H1 (cell line): ENCODE data around the gene FLNA.
"Not testable (repeated sequence)": the region's sequence is repeated elsewhere in the genome, so short reads cannot be mapped to it uniquely, and the experiment has no call there.

Source experiments
- CTCF ChIP-seq, 3 experiments: IDR thresholded peaks; 1 replicate in 2 of 3; 2 replicates in 1 of 3; pipeline versions ENCODE4 v1.5.1 to v1.6.1; 2011; ENCODE audit warnings: low read length in 3 of 3, mild to moderate bottlenecking in 3 of 3, inconsistent platforms in 2 of 3, low read depth in 1 of 3, moderate library complexity in 1 of 3; ENCODE audit not compliant: insufficient read depth in 1 of 3; ENCODE audit errors: control extremely low read depth in 1 of 3
- EZH2 ChIP-seq: fragments of 200-600 bp; sonication (generic); IDR thresholded peaks from 2 replicates; pipeline ENCODE4 v1.7.1; 2012; ENCODE audit warnings: low read depth, mild to moderate bottlenecking, moderate library complexity, low read length, inconsistent platforms; ENCODE audit not compliant: severe bottlenecking
- MAX ChIP-seq: IDR thresholded peaks from 2 replicates; pipeline ENCODE4 v1.6.1; 2012; ENCODE audit warnings: inconsistent platforms
- POLR2A ChIP-seq, 2 experiments: IDR thresholded peaks; 1 replicate in 1 of 2; 2 replicates in 1 of 2; pipeline ENCODE4 v1.6.1; 2011; ENCODE audit warnings: low read depth in 2 of 2, low read length in 2 of 2, mild to moderate bottlenecking in 2 of 2; ENCODE audit errors: control extremely low read depth in 1 of 2
- RBBP5 ChIP-seq: IDR thresholded peaks from 2 replicates; pipeline ENCODE4 v1.7.1; 2012; ENCODE audit warnings: low read depth, mild to moderate bottlenecking, inconsistent platforms, low read length, moderate library complexity, borderline replicate concordance
- RFX5 ChIP-seq: IDR thresholded peaks from 2 replicates; pipeline ENCODE4 v1.6.1; 2011; ENCODE audit warnings: low read depth, low read length, improper control_type of control experiment, borderline replicate concordance
- SIX5 ChIP-seq: IDR thresholded peaks from 2 replicates; pipeline ENCODE4 v1.6.1; 2011; ENCODE audit warnings: mild to moderate bottlenecking, low read depth, low read length
- SP1 ChIP-seq: IDR thresholded peaks from 2 replicates; pipeline ENCODE4 v1.6.1; 2011; ENCODE audit warnings: low read depth, low read length
- TAF7 ChIP-seq: optimal IDR thresholded peaks from 2 replicates; pipeline ENCODE3; 2011; ENCODE audit warnings: low read depth, mild to moderate bottlenecking, inconsistent platforms, low read length, moderate library complexity, borderline replicate concordance

DNA sequence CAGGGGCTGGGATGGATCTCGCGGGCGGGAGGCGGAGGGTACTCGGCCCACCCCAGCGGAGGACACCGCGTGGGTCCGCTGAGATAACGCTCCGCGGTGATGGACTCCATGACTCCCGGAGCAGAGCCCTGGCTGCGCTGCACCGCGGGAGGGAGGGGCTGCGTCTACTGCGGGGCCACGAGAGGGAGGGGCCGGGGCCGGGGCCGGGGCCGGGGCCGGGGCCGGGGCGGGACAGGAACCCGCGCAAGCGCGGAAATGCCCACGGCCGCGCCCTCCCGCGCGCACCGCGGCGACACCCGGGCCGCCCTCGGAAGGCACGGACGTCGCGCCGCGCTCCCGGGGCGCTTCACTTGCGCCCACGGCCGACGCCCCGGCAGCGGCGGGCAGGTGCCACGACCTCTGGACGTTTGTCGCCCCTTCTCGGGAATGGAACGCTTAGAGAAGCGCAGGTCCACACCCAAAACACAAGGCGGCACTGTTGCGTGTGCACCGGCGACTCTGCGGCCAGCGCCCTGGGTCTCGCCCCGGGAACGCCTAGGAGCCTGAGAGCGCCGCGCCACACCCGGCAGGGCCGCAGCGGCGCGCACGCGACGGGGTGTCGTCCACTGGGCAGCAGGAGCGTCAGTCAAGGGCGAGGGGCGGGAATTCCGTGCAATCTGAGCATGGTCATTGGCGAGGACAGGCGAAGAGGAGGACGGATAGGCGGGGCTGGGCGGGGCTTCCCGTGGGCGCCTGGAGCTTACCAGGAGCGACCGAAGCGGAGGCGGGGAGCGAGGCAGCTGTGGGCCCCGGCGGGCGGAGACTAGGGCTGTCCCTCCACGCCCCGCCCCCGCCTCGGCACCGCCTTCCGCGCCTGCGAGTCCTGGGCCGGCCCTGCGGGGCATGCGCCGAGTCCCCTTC lies 32.8 kb downstream of the FLNA start:
- not testable (repeated sequence) for TF ChIP-seq CTCF (IDR thresholded peaks at IDR 0.05; ENCODE audit: control extremely low read depth in 1 of 3, insufficient read depth in 1 of 3, low read depth in 1 of 3, low read length in 3 of 3); RBBP5; EZH2; POLR2A (IDR thresholded peaks at IDR 0.05; ENCODE audit: control extremely low read depth in 1 of 2, low read depth in 2 of 2, low read length in 2 of 2); MAX; SP1; RFX5; SIX5; TAF7
